Measurements from ENCODE around the gene HTT.

DNA sequence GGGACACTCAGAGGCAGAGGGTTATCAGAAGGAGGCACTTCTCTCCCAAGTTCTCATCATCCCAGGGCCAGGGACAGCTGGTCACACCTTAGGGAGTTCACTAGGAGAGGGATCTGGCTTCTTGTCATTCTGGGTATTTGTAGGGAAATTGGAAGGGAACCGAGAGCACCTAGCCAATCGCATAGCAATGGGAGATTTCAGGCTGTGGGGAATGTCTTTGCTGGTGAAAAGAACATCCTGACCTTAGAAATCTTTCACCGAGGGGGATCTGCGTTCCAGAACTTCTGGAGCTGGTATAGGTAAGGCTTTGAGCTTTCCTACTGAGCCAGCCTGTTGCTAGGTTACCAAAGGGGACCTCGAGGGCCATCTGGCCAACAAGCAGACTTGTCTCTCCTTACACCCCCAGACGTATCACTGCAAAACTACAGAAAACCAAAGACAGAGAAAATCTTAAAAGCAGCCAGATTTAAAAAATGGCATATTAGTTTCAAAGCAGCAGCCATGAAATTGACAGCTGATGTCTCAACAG lies 6.9 kb upstream of the HTT start:
- no peak for TF ChIP-seq POLR2AphosphoS5 (IDR thresholded peaks at IDR 0.05; ENCODE audit: borderline replicate concordance, low read depth, low read length)
- TF ChIP-seq EZH2 (IDR thresholded peaks at IDR 0.05): no peak
- TF ChIP-seq FOXP2 (optimal IDR thresholded peaks at IDR 0.05; ENCODE audit: control extremely low read depth, extremely low read length, insufficient read depth): no peak
